Measurements from ENCODE around the gene GZMA.

Gene GZMA

GRCh38 chr5:55113327-55113726 is 10.9 kb downstream of the GZMA start:
- DNase-seq, result no peak

GRCh38 chr5:55114061-55114460 is 11.6 kb downstream of the GZMA start:
- no peak for DNase-seq

- DNase-seq, result no peak
Measured at GRCh38 chr5:55123365-55123764, 20.9 kb downstream of the GZMA start.

- DNase-seq, result no peak
Measured at GRCh38 chr5:55134053-55134722, 31.7 kb downstream of the GZMA start.

GRCh38 chr5:55136521-55136920 is 34.1 kb downstream of the GZMA start:
- DNase-seq, result no peak

GRCh38 chr5:55140908-55141665 is 38.6 kb downstream of the GZMA start:
- DNase-seq, result no peak

- DNase-seq, result no peak
Measured at GRCh38 chr5:55141945-55142690, 39.7 kb downstream of the GZMA start.

- DNase-seq, result no peak
Measured at GRCh38 chr5:55143624-55144023, 41.2 kb downstream of the GZMA start.

GRCh38 chr5:55146080-55146479 is 43.6 kb downstream of the GZMA start:
- no peak for DNase-seq

GRCh38 chr5:55146543-55147151 is 44.2 kb downstream of the GZMA start:
- DNase-seq, result peak; percentile 79

- DNase-seq, result no peak
Measured at GRCh38 chr5:55149308-55149795, 46.9 kb downstream of the GZMA start.

GRCh38 chr5:55151923-55152842 is 49.7 kb downstream of the GZMA start:
- no peak for DNase-seq

- no peak for DNase-seq
Measured at GRCh38 chr5:55154873-55155272, 52.4 kb downstream of the GZMA start.
